GM12878 (cell line): ENCODE results near the gene PLS3.

Experiments
- EZH2 ChIP-seq: IDR thresholded peaks from 2 replicates; pipeline ENCODE4 v1.6.1; 2012; ENCODE audit warnings: low read depth, mild to moderate bottlenecking, control low read depth, inconsistent platforms, low read length, borderline replicate concordance; ENCODE audit not compliant: control insufficient read depth
- IKZF1 ChIP-seq: fragments of 450-650 bp; conservative IDR thresholded peaks from 2 replicates; pipeline ENCODE4 v1.6.1; 2017; ENCODE audit warnings: antibody characterized with exemption, mild to moderate bottlenecking
- MYC ChIP-seq: IDR thresholded peaks from 2 replicates; pipeline ENCODE4 v1.6.1; 2011; ENCODE audit warnings: mild to moderate bottlenecking, low read length, moderate library complexity, inconsistent platforms; ENCODE audit not compliant: insufficient read depth, insufficient replicate concordance, insufficient read length, severe bottlenecking
- POLR2AphosphoS5 ChIP-seq: IDR thresholded peaks from 2 replicates; pipeline ENCODE4 v1.6.1; 2011; ENCODE audit warnings: mild to moderate bottlenecking, low read length, inconsistent platforms
- SIN3A ChIP-seq: IDR thresholded peaks from 2 replicates; pipeline ENCODE4 v1.6.1; 2012; ENCODE audit warnings: low read depth, low read length, improper control_type of control experiment
- SMC3 ChIP-seq: IDR thresholded peaks from 2 replicates; pipeline ENCODE4 v1.6.1; 2011; ENCODE audit warnings: low read length, improper control_type of control experiment, borderline replicate concordance
- TF ChIP-seq, protein P1 (sequence below), 3 experiments: IDR thresholded peaks in 2 of 3; conservative IDR thresholded peaks in 1 of 3; 2 replicates each; pipeline ENCODE4 v1.5.1; 2011; ENCODE audit warnings: low read depth in 3 of 3, low read length in 3 of 3, mild to moderate bottlenecking in 3 of 3, control low read depth in 2 of 3, moderate library complexity in 2 of 3, inconsistent platforms in 1 of 3, mixed read lengths in 1 of 3; ENCODE audit not compliant: control insufficient read depth in 2 of 3, insufficient read depth in 1 of 3; ENCODE audit errors: extremely low read depth in 1 of 3
- TF ChIP-seq, protein P2 (sequence below): fragments of 450-650 bp; formaldehyde crosslinking; IDR thresholded peaks from 2 replicates; pipeline ENCODE4 v1.4.0; 2020; ENCODE audit warnings: mild to moderate bottlenecking, moderate library complexity

DNA sequence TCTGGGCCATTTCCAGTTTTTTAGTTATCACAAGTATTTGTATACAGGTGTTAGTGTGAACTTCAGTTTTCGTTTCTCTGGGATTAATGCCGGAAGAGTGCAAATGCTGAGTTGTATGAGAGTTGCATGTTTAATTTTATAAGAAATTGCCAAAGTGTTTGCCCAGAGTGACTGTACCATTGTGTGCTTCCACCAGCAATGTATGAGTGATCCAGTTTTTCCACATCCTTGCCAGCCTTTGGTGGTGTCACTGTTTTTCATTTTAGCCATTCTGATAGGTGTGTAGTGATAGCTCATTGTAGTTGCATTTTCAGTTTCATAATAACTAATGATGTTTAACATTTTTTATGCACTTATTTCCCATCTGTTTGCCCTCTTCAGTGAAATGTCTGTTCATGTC is 18.4 kb downstream of the PLS3 start:
- TF ChIP-seq SIN3A (no peak), MYC (no peak), SMC3 (no peak), POLR2AphosphoS5 (no peak), IKZF1 (no peak), EZH2 (no peak)
- TF ChIP-seq, protein P1, sequence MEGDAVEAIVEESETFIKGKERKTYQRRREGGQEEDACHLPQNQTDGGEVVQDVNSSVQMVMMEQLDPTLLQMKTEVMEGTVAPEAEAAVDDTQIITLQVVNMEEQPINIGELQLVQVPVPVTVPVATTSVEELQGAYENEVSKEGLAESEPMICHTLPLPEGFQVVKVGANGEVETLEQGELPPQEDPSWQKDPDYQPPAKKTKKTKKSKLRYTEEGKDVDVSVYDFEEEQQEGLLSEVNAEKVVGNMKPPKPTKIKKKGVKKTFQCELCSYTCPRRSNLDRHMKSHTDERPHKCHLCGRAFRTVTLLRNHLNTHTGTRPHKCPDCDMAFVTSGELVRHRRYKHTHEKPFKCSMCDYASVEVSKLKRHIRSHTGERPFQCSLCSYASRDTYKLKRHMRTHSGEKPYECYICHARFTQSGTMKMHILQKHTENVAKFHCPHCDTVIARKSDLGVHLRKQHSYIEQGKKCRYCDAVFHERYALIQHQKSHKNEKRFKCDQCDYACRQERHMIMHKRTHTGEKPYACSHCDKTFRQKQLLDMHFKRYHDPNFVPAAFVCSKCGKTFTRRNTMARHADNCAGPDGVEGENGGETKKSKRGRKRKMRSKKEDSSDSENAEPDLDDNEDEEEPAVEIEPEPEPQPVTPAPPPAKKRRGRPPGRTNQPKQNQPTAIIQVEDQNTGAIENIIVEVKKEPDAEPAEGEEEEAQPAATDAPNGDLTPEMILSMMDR (IDR thresholded peaks at IDR 0.05 in 2 of 3, conservative IDR thresholded peaks at IDR 0.05 in 1 of 3; ENCODE audit: control insufficient read depth in 2 of 3, extremely low read depth in 1 of 3, insufficient read depth in 1 of 3, low read depth in 3 of 3, low read length in 3 of 3) = no peak
- TF ChIP-seq, protein P2, sequence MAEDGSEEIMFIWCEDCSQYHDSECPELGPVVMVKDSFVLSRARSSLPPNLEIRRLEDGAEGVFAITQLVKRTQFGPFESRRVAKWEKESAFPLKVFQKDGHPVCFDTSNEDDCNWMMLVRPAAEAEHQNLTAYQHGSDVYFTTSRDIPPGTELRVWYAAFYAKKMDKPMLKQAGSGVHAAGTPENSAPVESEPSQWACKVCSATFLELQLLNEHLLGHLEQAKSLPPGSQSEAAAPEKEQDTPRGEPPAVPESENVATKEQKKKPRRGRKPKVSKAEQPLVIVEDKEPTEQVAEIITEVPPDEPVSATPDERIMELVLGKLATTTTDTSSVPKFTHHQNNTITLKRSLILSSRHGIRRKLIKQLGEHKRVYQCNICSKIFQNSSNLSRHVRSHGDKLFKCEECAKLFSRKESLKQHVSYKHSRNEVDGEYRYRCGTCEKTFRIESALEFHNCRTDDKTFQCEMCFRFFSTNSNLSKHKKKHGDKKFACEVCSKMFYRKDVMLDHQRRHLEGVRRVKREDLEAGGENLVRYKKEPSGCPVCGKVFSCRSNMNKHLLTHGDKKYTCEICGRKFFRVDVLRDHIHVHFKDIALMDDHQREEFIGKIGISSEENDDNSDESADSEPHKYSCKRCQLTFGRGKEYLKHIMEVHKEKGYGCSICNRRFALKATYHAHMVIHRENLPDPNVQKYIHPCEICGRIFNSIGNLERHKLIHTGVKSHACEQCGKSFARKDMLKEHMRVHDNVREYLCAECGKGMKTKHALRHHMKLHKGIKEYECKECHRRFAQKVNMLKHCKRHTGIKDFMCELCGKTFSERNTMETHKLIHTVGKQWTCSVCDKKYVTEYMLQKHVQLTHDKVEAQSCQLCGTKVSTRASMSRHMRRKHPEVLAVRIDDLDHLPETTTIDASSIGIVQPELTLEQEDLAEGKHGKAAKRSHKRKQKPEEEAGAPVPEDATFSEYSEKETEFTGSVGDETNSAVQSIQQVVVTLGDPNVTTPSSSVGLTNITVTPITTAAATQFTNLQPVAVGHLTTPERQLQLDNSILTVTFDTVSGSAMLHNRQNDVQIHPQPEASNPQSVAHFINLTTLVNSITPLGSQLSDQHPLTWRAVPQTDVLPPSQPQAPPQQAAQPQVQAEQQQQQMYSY (CRISPR knock-in tag) = no peak
